ENCODE results near the gene APOF. TPM values are rescaled to one million over a fixed set of nuclear protein-coding genes. Genes with fewer than 3 reads are reported as not detected.
"Not testable (repeated sequence)": the region's sequence is repeated elsewhere in the genome, so short reads cannot be mapped to it uniquely, and the experiment has no call there.

APOF gene, protein sequence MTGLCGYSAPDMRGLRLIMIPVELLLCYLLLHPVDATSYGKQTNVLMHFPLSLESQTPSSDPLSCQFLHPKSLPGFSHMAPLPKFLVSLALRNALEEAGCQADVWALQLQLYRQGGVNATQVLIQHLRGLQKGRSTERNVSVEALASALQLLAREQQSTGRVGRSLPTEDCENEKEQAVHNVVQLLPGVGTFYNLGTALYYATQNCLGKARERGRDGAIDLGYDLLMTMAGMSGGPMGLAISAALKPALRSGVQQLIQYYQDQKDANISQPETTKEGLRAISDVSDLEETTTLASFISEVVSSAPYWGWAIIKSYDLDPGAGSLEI
- not detected for total RNA-seq

DNA sequence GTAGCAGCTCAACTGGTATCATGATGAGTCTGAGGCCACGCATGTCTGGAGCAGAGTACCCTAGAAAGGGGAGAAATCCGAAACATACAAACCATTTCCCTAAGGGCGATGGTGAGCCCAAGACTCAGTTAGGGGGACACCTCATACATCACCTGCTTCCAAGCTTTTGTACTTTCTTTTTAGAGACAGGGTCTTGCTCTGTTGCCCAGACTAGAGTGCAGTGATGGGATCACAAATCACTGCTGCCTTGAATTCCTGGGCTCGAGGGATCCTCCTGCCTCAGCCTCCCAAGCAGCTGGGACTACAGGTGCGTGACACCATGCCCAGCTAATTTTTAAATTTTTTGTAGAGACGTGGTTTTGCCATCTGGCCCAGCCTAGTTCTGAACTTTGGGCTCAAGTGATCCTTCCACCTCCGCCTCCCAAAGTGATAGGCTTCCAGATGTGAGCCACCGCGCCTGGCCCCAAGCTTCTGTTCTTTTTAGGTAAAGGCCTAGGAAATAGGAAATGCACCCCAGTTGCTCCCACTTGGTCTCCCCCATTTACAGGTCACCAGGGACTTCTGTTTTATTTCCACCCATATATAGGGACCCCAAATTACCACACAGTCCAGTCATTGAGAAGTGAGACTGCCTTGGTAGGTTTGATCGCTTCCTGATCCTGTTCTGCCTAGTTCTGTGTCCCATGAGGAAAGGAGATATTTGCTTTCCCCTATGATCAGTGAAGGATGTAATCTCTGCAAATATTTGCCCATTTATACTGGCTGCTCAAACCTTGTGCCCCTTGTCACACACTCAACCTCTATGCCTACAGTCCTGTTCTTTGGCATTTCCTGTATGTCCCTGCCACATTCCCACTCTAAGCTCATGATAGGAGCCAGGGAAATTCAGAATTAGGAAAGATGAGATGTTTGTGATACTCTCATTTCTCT is at the start of gene APOF:
Gene APOF (minus strand): TSS at position 728 of the 930 bp plus-strand sequence. CDS start 112 bp downstream, at position 616.
- Mint-ChIP-seq H3K4me1 (peaks cover 23% of the 10 kb centered on the region), H3K27me3 (no peaks in the 10 kb centered on the region), H3K36me3 (ENCODE audit: low read depth) (peaks cover 5% of the 10 kb centered on the region), H3K4me3 (no peak within 1 kb of the TSS), H3K9me3 (ENCODE audit: low read depth) (no peaks in the 10 kb centered on the region), H3K27ac (peak within 1 kb of the TSS; percentile 26)
- ChIA-PET CTCF (interaction anchor here (0.6 to 1.8 kb wide), 6 partner anchors 9 to 102 kb away, joined by 3 to 7 read pairs (median 4); partner anchors contain the start of gene IL23A), POLR2A (no interaction called here)
- no peak for DNase-seq
- ATAC-seq = no peak
- intact Hi-C loops (cut with DNase I, micrococcal nuclease) = no loop called here

DNA sequence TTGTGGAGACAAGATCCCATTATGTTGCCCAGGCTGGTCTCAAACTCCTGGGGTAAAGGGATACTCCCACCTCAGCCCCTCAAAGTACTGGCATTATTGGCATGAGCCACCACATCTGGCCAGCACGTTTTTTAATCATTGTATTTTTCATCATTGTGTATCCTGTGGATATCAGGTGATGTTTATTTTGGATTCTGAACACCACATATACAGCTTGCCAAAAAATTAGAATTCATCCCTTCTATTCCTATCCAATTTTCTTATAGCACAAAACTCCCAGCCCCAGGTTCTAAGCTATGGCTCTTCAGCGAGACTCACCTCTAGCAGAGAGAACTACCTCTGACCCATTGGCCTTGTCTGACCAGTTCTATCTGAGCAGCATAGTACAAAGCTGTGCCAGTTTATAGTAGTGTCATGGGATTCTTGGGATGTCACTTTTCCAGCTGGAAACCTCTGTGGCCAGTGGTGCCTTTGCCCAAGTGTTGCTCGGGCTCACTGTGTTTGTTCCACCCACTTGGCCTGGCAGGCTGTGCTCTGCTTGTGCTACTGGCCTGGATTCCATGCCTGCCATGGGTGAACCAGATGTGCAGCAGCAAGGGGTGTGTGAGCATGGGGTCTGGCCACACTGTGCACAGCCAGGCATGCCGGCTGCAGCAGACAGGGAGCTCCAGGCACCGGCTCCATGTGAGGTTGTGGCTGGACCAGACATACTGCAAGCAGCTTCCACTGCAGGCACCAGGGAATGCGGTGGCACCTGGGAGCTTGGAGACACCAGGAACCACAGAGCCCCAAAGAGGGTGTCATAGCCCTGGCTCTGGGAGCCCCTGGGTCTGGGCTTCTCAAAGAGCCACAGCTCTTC is 49.4 kb upstream of the APOF start:
- Mint-ChIP-seq H3K9me3 (ENCODE audit: low read depth) (no peaks in the 10 kb centered on the region), H3K4me1 (no peaks in the 10 kb centered on the region), H3K27ac (no peak overlapping the region), H3K4me3 (no peak overlapping the region), H3K27me3 (no peaks in the 10 kb centered on the region), H3K36me3 (ENCODE audit: low read depth) (peaks cover 6% of the 10 kb centered on the region)
- ChIA-PET CTCF (interaction anchor here (0.5 to 1.0 kb wide), 3 partner anchors 16 to 35 kb away, joined by 3 read pairs; no protein-coding TSS in a partner anchor), POLR2A (no interaction called here)
- DNase-seq = no peak
- intact Hi-C loops (cut with DNase I, micrococcal nuclease) = no loop called here
- ATAC-seq = no peak

DNA sequence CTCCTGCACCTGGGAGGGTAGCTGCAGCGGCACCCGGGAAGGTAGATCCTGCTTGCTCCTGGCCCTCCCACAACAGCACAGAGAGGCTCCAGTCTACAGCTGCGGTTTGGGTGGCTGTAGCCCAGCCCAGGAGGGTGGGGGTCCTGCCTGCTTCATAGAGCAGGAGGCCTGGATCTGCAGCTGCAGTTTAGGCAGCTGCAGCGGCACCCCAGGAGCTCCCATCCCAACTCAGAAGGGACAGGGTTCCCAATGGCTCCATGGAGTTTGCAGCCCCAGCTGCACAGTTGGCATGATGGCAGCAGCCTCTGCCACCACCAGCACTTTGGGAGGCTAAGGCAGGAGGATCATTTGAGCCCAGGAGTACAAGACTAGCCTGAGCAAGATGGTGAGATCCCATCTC is 48.1 kb upstream of the APOF start:
- Mint-ChIP-seq H3K4me3 (no peak overlapping the region), H3K9me3 (ENCODE audit: low read depth) (no peaks in the 10 kb centered on the region), H3K27me3 (no peaks in the 10 kb centered on the region), H3K36me3 (ENCODE audit: low read depth) (peaks cover 2% of the 10 kb centered on the region), H3K27ac (no peak overlapping the region), H3K4me1 (no peaks in the 10 kb centered on the region)
- intact Hi-C loops (cut with DNase I, micrococcal nuclease) = no loop called here
- ChIA-PET POLR2A (interaction anchor here (0.6 kb wide), 2 partner anchors 64 to 81 kb away, joined by 4 to 5 read pairs; no protein-coding TSS in a partner anchor), CTCF (interaction anchor here (0.5 to 0.8 kb wide), 2 partner anchors 12 to 803 kb away, joined by 3 read pairs; no protein-coding TSS in a partner anchor)
- no peak for DNase-seq
- no peak for ATAC-seq

DNA sequence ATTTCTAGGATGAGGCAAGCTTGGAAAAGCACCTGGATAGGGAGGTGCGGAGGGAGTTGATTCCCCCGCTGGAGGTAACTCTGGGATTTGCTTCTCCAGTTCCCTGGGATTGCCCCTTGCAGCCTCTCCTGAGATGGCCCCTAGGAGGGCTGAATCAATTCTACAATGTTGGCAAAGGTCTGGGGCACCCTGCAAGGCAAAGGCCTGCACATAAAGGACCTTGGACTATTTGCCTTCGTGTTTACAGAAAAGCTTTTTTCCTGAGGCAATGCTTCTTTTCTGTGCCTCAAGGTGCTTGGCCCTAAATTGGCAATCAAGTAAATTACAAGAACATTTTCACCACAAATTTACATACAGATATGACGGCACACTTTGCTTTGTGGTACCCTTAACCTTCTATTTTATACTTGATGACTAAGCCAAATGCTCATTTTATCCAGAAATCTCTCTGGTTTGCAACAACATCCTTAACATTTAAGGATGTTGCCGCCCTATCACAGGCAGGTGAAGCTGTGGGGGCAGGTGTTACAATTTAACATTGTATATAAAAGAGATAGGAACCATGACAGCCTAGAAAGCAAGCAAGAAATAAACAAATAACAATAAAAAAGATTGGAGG is 46.3 kb upstream of the APOF start:
- no peaks in the 10 kb centered on the region for H3K4me1 Mint-ChIP-seq
- no peak overlapping the region for H3K27ac Mint-ChIP-seq
- ChIA-PET CTCF (interaction anchor here (0.8 kb wide), 1 partner anchor 157 kb away, joined by 3 read pairs; no protein-coding TSS in a partner anchor), POLR2A (interaction anchor here (0.6 kb wide), 1 partner anchor 908 kb away, joined by 3 read pairs; no protein-coding TSS in a partner anchor)
- no peak overlapping the region for H3K4me3 Mint-ChIP-seq
- no peaks in the 10 kb centered on the region for H3K27me3 Mint-ChIP-seq
- H3K36me3 Mint-ChIP-seq (ENCODE audit: low read depth) = no peaks in the 10 kb centered on the region
- DNase-seq = no peak
- no peak for ATAC-seq
- no peaks in the 10 kb centered on the region for H3K9me3 Mint-ChIP-seq (ENCODE audit: low read depth)
- intact Hi-C loops (cut with DNase I, micrococcal nuclease) = no loop called here

DNA sequence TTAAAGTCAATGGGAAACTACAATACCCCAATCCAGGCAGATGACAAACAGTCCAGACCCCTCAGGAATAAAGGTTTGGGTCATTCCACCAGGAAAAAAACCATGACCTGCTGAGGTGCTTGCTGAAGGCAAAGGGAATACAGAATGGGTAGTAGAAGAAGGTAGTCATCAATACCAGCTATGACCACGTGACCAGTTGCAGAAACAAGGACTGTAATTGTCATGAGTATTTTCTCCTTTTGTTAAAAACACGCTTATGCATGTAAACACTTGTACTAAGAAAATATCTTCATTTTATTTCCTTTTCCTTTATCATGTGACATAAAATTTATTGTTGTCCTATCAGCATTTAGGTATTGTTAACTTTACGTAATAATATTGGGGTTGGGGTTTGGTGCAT is 41.6 kb upstream of the APOF start:
- H3K4me3 Mint-ChIP-seq; CTCF ChIA-PET; H3K4me1 Mint-ChIP-seq; DNase-seq; ATAC-seq; H3K36me3 Mint-ChIP-seq (ENCODE audit: low read depth); H3K27ac Mint-ChIP-seq; H3K27me3 Mint-ChIP-seq; POLR2A ChIA-PET; intact Hi-C loops (cut with DNase I, micrococcal nuclease); H3K9me3 Mint-ChIP-seq (ENCODE audit: low read depth): not testable (repeated sequence)

DNA sequence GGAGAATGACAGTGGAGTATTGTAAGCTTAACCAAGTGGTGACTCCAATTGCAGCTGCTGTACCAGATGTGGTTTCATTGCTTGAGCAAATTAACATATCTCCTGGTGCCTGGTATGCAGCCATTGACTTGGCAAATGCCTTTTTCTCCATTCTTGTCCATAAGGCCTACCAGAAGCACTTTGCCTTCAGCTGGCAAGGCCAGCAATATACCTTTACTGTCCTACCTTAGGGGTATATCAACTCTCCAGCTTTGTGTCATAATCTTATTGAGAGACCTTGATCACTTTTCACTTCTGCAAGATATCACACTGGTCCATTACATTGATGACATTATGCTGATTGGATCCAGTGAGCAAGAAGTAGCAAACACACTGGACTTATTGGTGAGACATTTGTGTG is 39.0 kb upstream of the APOF start:
- intact Hi-C loops (cut with DNase I, micrococcal nuclease); H3K4me3 Mint-ChIP-seq; CTCF ChIA-PET; H3K4me1 Mint-ChIP-seq; H3K36me3 Mint-ChIP-seq (ENCODE audit: low read depth); ATAC-seq; H3K27me3 Mint-ChIP-seq; DNase-seq; H3K27ac Mint-ChIP-seq; H3K9me3 Mint-ChIP-seq (ENCODE audit: low read depth): not testable (repeated sequence)
- POLR2A ChIA-PET = interaction anchor here (0.6 kb wide), 1 partner anchor 62 kb away, joined by 3 read pairs; no protein-coding TSS in a partner anchor

DNA sequence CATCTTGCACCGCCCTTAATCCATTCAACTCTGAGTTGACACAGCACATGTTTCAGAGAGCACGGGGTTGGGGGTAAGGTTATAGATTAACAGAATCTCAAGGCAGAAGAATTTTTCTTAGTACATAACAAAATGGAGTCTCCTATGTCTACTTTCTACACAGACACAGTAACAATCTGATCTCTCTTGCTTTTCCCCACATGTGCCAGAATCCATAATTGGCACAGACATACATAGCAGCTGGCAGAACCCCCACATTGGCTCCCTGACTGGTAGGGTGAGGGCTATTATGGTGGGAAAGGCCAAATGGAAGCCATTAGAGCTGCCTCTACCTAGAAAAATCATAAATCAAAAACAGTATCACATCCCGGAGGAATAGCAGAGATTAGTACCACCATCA is 38.5 kb upstream of the APOF start:
- H3K9me3 Mint-ChIP-seq (ENCODE audit: low read depth); H3K4me1 Mint-ChIP-seq; DNase-seq; H3K27ac Mint-ChIP-seq; H3K27me3 Mint-ChIP-seq; H3K36me3 Mint-ChIP-seq (ENCODE audit: low read depth); CTCF ChIA-PET; ATAC-seq; intact Hi-C loops (cut with DNase I, micrococcal nuclease); H3K4me3 Mint-ChIP-seq: not testable (repeated sequence)
- POLR2A ChIA-PET = interaction anchor here (0.6 kb wide), 1 partner anchor 63 kb away, joined by 3 read pairs; no protein-coding TSS in a partner anchor

DNA sequence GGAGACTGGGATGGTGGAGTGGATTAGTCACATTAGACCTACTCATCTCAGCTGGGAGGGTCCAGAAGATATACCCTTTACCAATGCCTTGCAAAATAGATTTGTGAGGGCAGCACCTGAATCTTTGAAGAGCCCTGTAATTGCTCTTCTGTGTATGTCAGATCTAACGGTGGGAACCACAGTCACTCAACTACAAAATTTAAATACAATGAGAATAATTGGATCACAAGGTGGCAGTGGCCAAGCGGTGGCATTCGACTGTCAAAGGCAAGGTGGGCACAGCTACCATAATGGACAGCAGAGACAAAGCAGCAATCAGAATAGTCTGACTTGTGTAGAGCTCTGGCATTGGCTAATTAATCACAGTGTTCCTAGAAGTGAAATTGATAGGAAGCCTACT is 36.8 kb upstream of the APOF start:
- H3K4me1 Mint-ChIP-seq; H3K27ac Mint-ChIP-seq; POLR2A ChIA-PET; H3K9me3 Mint-ChIP-seq (ENCODE audit: low read depth); DNase-seq; H3K27me3 Mint-ChIP-seq; CTCF ChIA-PET; H3K36me3 Mint-ChIP-seq (ENCODE audit: low read depth); ATAC-seq; H3K4me3 Mint-ChIP-seq; intact Hi-C loops (cut with DNase I, micrococcal nuclease): not testable (repeated sequence)

DNA sequence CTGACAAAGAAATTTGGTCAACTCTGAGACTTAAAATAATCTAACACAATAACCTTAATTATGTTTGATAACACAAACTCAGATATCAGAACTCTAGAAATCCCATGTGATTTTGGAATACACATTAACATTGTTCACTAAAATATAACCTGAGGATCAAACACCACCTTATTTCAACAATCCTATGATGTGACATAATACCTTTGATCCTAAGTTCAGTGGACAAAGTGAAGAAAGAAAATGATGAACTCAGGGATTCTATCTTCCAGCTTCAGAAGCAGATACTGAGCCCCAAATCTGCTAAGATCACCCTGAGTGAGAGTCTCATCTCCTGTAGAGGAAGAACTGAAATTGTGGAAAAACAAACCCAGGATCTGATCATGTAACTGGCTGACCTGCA is 35.7 kb upstream of the APOF start:
- ATAC-seq (no peak), DNase-seq (no peak)
- Mint-ChIP-seq H3K27ac (no peak overlapping the region), H3K36me3 (ENCODE audit: low read depth) (no peaks in the 10 kb centered on the region), H3K27me3 (no peaks in the 10 kb centered on the region), H3K9me3 (ENCODE audit: low read depth) (peaks cover 7% of the 10 kb centered on the region), H3K4me1 (no peaks in the 10 kb centered on the region), H3K4me3 (no peak overlapping the region)
- intact Hi-C loops (cut with DNase I, micrococcal nuclease) = no loop called here
- POLR2A ChIA-PET = no interaction called here
- CTCF ChIA-PET = interaction anchor here (0.7 to 1.1 kb wide), 2 partner anchors 31 to 47 kb away, joined by 3 read pairs; no protein-coding TSS in a partner anchor

DNA sequence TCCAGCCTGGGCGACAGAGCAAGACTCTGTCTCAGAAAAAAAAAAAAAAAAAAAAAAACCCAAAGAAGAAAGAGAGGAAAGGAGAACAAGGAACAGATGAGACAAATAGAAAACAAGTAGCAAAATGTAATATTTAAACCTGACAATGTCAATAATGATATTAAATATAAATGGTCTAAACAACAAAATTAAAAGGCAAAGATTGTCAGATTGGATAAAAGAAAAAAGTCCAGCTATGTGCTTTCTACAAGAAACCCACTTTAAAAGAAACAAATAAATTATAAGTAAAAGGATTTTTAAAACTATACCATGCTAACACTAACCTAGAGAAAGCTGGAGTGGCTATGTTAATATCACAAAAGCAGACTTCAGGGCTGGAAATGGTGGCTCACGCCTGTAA is 29.7 kb upstream of the APOF start:
- Mint-ChIP-seq H3K9me3 (ENCODE audit: low read depth) (no peaks in the 10 kb centered on the region), H3K4me3 (no peak overlapping the region), H3K27ac (no peak overlapping the region), H3K4me1 (no peaks in the 10 kb centered on the region), H3K36me3 (ENCODE audit: low read depth) (no peaks in the 10 kb centered on the region), H3K27me3 (no peaks in the 10 kb centered on the region)
- ATAC-seq = no peak
- POLR2A ChIA-PET = no interaction called here
- CTCF ChIA-PET = interaction anchor here (1.6 kb wide), 1 partner anchor 11 kb away, joined by 6 read pairs; no protein-coding TSS in a partner anchor
- no peak for DNase-seq
- intact Hi-C loops (cut with DNase I, micrococcal nuclease) = no loop called here

Data from activated CD4-positive, alpha-beta T cell treated with anti-CD3 and anti-CD28 coated beads for 36 hours (primary cell).